Retinal pigment epithelial cell (primary cell): ENCODE results near the gene POU3F2.

Experiments
- DNase-seq: peaks from one replicate; pipeline ENCODE4 v3.0.0-alpha.2; 2010; ENCODE audit warnings: low read depth
- H3K4me3 ChIP-seq: 2 replicates; pipeline ENCODE4 v1.5.1; 2011; ENCODE audit warnings: mild to moderate bottlenecking, low read length, control low read depth, moderate library complexity
- TF ChIP-seq, protein P1 (sequence below): conservative IDR thresholded peaks from 2 replicates; pipeline ENCODE4 v1.5.1; 2011; ENCODE audit warnings: low read depth, low read length, control low read depth, inconsistent platforms

POU3F2 gene

DNA sequence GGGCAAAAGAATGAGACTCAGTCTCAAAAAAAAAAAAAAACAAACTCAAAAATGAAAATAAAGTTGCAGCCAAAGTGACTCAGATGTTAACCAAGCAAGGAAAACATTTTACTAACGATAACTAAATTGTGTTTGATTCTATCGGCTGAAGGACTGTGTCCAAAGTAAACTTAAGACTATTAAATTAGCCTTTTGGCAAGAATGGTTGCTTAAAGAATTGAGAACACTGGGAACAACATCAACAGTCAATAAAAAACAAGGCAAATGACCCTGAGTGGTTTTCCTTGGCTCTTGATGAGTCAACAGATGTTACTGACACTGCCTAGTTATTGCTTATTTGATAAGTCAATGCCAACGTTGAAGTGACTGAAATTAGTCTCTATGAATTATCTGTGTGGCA, 36.7 kb downstream of the POU3F2 start:
- no peak for DNase-seq
- TF ChIP-seq, protein P1, sequence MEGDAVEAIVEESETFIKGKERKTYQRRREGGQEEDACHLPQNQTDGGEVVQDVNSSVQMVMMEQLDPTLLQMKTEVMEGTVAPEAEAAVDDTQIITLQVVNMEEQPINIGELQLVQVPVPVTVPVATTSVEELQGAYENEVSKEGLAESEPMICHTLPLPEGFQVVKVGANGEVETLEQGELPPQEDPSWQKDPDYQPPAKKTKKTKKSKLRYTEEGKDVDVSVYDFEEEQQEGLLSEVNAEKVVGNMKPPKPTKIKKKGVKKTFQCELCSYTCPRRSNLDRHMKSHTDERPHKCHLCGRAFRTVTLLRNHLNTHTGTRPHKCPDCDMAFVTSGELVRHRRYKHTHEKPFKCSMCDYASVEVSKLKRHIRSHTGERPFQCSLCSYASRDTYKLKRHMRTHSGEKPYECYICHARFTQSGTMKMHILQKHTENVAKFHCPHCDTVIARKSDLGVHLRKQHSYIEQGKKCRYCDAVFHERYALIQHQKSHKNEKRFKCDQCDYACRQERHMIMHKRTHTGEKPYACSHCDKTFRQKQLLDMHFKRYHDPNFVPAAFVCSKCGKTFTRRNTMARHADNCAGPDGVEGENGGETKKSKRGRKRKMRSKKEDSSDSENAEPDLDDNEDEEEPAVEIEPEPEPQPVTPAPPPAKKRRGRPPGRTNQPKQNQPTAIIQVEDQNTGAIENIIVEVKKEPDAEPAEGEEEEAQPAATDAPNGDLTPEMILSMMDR, result no peak
- H3K4me3 ChIP-seq, result no peak overlapping the region

DNA sequence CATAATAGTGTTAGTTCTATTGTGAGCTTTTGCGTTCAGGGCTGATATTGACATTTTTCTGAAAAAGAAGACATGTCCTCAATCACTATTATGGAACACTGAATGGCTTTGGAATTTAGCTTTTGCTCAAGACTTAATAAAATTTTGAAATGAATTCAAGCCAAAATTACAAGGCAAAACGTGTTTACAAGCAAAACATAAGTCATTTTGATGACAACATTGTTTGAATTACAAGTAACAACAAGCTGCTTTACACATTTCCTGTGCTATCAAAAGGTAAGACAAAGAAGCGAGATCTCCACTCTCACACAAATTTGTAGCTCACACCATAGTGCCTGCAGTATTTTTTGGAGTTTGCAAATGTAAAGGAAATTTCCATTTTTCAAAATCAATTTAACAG, 37.4 kb downstream of the POU3F2 start:
- TF ChIP-seq, protein P1, result no peak
- no peak for DNase-seq
- H3K4me3 ChIP-seq, result no peak overlapping the region

GRCh38 chr6:98875375-98875774, 41.0 kb downstream of the POU3F2 start:
- TF ChIP-seq, protein P1, result no peak

DNA sequence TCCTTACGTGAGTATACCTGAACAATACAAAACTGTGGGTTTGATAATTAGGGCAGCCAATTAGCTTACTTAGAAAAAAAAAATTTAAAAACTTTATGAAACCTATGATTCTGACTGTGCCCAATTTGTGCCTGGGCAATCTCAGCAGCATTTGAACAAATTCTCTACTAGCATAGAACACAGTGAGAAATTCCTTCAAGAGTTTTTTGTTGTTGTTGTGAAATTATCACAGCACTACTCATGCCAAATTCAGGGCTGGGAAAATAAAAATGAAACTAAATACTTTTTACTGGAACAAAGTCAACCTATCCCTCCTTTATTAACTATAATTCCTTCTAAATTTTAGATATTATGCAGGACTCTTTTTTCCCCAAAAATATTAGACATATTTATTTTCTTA, 42.9 kb downstream of the POU3F2 start:
- TF ChIP-seq, protein P1, result no peak
- DNase-seq, result no peak
- no peak overlapping the region for H3K4me3 ChIP-seq

More at GRCh38 chr6:98875375-98875774, 41.0 kb downstream of the POU3F2 start:
- H3K4me3 ChIP-seq, result no peak overlapping the region
- no peak for DNase-seq

DNA sequence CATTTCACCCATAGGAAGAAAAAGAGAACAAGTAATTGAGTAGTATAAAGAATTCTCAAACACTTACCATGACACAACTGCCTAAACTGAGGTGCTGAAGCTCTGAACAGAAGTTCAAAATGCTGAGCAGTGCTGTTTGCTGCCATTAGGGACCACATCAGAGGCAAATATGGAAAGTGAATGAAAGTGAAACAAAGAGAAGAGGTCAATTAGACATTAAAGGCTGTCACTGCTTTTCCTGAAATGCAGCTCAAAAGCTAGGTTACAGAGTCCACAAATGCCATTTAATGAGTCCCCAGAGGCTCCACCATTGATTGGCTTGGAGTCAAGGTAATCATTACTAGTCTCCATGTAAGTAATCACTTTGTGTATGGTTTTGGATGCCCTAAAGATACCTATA, 46.1 kb downstream of the POU3F2 start:
- TF ChIP-seq, protein P1, result no peak
- DNase-seq, result no peak
- H3K4me3 ChIP-seq, result no peak overlapping the region

DNA sequence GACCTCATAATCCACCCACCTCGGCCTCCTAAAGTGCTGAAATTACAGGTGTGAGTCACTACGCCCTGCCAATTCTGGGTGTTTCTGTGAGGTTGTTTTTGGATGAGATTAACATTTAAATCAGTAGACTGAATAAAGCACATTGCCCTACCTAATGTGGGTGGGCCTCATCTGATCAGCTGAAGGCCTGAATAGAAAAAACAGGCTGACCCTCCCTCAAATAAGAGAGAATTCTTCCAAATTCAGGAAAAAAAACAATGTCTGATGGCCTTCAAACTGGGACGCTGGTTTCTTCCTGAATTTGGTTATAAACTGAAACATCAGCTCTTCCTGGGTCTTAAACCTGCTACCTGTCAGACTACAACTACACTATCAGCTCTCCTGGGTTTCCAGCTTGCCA, 51.0 kb downstream of the POU3F2 start:
- TF ChIP-seq, protein P1, result no peak
- no peak for DNase-seq
- H3K4me3 ChIP-seq, result no peak overlapping the region

GRCh38 chr6:98887650-98888049, 53.3 kb downstream of the POU3F2 start:
- H3K4me3 ChIP-seq, result no peak overlapping the region
- TF ChIP-seq, protein P1, result no peak
- no peak for DNase-seq
